HG03432 (cell line): ENCODE results near the gene TNC.

ENCODE experiments used
- ATAC-seq: cut with Tn5 transposase; IDR thresholded peaks from one replicate; pipeline ENCODE4 v1.9.1; 2021; ENCODE audit warnings: mild to moderate bottlenecking, moderate library complexity; ENCODE audit not compliant: unreplicated experiment

TNC gene

DNA sequence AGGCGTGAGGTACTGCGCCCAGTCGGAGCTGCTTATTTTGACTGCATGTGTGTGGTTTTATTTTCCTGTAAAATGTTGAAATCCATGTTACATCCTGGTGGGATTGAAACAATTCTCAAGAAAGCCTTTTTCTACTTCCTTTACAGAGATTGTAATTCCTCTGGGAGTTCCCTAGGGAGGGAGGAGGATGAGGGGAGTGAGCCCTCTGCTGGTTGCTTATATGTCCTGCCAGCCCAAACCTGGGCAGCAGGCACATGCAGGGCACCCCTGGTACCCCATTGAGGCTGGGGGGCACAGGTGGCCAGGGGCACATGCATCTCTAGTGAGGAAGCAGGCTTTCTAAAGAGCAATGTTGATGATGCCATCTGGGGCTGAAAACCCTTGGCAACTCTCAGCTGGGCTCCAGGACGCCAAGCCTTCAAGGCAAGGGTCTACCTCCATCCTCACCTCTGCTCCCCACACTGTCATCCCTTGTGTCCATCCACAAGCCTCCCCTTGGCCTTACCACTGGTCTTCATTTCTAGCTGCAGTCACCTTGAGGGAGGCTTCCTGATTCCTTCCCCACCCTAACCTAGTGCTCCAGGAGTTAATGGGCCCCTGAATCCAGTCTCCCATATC is 102.8 kb downstream of the TNC start:
- ATAC-seq, result no peak

- no peak for ATAC-seq
Observed at GRCh38 chr9:115014438-115014837, 103.5 kb downstream of the TNC start.

DNA sequence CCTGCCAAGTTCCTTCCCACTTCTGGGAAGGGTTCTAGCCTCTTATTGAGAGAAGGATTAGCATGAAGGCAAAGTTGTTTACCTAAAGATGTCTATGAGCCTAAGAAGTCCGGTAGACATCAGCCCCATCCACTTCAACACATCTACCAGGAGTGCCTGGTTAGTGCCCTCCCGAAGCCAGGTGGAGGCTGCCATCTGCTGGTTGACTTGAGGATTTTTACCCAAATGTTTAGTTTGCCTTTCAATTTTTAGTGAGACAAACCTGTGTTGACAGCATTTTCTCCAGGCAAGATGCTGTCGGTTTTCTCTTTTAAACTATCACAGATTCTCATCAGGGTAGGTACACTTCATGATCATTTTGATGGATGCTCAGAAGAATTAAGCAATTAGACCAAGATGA is 104.0 kb downstream of the TNC start:
- no peak for ATAC-seq

GRCh38 chr9:115012486-115012885 is 105.5 kb downstream of the TNC start:
- no peak for ATAC-seq

GRCh38 chr9:115010874-115011273 is 107.1 kb downstream of the TNC start:
- ATAC-seq, result no peak

DNA sequence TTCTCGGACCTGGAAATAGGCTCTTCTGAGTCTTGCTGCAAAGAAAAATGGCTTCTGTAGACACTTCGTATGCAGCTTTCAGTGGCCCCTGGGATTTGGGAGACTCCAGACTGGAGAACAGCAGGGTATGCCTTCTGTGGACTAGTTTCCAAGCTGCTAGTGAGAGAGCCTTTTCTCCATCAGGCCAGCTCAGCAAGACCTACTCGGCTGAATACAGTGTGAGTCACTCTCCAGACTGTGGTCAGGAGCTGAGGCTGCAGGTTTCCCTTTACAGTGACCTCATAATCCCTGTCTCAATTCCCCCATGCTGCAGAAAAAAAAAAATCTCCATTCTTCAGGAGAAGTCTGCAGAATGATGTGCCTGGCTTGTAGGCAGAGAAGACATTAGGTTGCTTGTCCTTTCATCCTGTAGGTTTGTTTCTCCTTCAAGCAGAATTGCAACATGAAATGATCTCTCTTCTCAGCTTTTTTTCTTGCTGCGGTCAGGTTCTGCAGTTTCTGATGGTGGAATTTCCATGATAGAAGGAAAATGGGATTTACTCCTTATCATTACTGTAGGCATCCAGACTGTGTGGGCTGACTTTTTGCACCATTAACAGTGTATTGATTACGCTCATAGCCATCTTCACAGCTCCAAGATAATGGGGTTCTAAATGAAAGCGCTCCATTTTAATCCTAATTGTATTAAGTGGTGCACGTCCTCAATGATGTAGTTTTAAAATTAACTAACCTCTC is 109.3 kb downstream of the TNC start:
- no peak for ATAC-seq

GRCh38 chr9:115006660-115007059 is 111.3 kb downstream of the TNC start:
- no peak for ATAC-seq

DNA sequence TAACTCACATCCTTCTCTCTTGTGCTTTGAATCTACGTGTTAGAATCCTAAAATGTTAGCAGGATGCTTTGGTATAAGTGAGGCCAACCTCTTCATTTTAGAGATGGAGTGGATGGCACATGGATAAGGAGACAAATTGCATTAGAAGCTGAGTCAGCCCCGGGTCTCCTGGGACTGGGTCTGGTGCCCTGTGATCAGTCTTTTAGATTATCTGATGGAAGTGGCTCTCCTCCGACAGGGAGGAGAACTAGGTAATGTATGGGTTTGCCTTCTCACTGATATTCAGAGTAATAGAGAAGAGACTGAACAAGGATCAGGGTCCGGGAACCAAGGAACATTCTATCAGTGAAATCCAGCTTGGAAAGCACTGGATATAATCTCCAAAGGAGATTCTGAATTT is 112.6 kb downstream of the TNC start:
- no peak for ATAC-seq

DNA sequence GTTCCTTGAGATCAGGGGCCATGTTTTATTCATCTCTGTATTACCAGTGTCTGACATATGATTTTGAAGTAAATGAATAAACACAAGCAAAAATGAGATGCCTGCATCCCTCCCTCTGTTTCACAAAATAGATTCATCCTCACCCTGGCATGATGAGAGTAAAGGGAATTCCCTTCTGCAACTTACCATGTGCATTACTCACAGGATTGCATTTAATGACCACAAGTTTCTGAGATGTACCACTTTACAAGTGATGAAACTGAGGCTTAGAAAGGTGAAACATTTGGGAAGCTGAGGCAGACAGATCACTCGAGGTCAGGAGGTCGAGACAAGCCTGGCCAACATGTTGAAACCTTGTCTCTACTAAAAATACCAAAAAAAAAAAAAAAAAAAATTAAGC is 113.4 kb downstream of the TNC start:
- ATAC-seq, result no peak

GRCh38 chr9:115002371-115003120 is 115.4 kb downstream of the TNC start:
- no peak for ATAC-seq

- ATAC-seq, result peak; percentile 54
Observed at GRCh38 chr9:115000217-115000639, 117.7 kb downstream of the TNC start.

- ATAC-seq, result no peak
Observed at GRCh38 chr9:114998326-114998725, 119.6 kb downstream of the TNC start.

GRCh38 chr9:114995681-114996221 is 122.2 kb downstream of the TNC start:
- no peak for ATAC-seq

DNA sequence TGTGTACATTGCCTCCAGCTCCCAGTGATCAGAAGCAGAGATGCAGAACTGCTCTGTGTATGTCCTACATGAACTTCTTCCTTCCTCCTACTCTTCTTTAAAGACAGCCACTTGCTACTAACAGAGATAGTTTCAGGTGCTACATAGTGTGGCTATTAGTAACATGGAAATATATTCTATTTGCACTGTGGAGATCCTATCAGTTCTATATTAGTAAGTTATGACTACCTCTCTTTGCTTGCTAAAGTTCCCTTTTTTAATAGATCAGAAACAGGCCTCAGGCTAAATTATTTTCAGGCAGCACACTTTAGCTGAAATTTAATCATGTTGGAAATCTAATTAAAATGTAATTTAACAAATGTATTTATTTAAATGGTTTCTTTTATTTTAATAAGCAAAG is 123.2 kb downstream of the TNC start:
- ATAC-seq, result no peak

GRCh38 chr9:114991861-114992260 is 126.1 kb downstream of the TNC start:
- ATAC-seq, result no peak

GRCh38 chr9:114990901-114991300 is 127.1 kb downstream of the TNC start:
- no peak for ATAC-seq

- peak; percentile 79 for ATAC-seq
Observed at GRCh38 chr9:114989600-114990410, 128.2 kb downstream of the TNC start.

- ATAC-seq, result peak; percentile 68
Observed at GRCh38 chr9:114988962-114989599, 128.9 kb downstream of the TNC start.

- ATAC-seq, result no peak
Observed at GRCh38 chr9:114987116-114987515, 130.8 kb downstream of the TNC start.

GRCh38 chr9:114985959-114986501 is 131.9 kb downstream of the TNC start:
- no peak for ATAC-seq
